NB4 (cell line): ENCODE measurements around the gene EXTL1.

Experiments used
- CTCF ChIP-seq: IDR thresholded peaks from one replicate; pipeline ENCODE4 v1.5.1; 2012; ENCODE audit warnings: low read depth, low read length
- MAX ChIP-seq: IDR thresholded peaks from 2 replicates; pipeline ENCODE4 v1.6.1; 2011; ENCODE audit warnings: low read depth, low read length
- POLR2A ChIP-seq: IDR thresholded peaks from 2 replicates; pipeline ENCODE4 v1.6.1; 2011; ENCODE audit warnings: mild to moderate bottlenecking; ENCODE audit not compliant: insufficient read length; ENCODE audit errors: extremely low read depth

- TF ChIP-seq CTCF (no peak), POLR2A (no peak), MAX (no peak)
Measured at GRCh38 chr1:26029054-26029863, 7.7 kb downstream of the EXTL1 start.
